Subcutaneous adipose tissue (tissue), 4 donors: ENCODE data around the gene EHHADH. TPM values are rescaled to one million over a fixed set of nuclear protein-coding genes. Genes with fewer than 3 reads are reported as not detected.

Source experiments
- total RNA-seq, 4 donors: library from RNA; depleted of rRNA; stranded (reverse); fragments of >200 nt; gene quantifications; one replicate each; pipeline ENCODE4 v1.1.0, GENCODE V29; 2016
- TF ChIP-seq, protein P1 (sequence below): fragments of 450-650 bp; IDR thresholded peaks from one replicate; pipeline ENCODE4 v1.5.1; 2016; ENCODE audit warnings: low read depth, mild to moderate bottlenecking, control low read depth, antibody characterized with exemption, moderate library complexity

Gene EHHADH
- total RNA-seq, 4 donors from 2014 or later, result 12.3 to 23.8 (median 12.6) TPM

DNA sequence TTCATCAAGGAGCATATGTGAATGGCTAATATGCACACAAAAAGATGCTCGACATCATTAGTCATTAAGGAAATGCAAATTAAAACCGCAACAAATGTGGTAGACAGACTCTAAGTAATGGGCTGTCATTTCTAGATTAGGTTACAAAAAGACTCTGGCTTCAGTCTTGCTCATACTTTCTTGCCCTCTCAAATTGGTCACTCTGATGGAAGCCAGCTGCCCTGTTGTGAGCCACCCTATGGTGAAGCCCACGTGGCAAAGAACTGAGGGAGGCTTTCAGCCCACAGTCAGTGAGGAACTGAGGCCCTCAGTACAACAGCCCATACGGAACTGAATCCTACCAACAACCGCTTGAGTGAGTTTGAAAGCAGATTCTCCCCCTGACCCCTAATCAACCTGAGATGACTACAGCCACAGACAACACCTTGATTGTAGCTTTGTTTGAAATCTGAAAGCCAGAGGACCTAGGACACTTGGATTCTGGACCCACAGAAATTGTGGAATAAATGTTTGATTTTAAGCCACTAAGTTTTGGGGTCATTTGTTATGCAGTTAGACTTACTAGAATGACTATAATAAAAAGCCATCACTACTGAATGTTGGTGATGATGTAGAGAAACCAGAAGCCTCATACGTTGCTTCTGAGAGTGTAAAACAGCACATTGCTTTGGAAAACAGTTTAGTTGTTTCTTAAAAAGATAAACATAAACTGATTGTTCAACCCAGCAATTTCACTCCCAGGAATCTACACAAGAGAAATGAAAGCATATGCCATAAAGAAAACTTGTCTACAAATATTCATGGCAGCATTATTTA, 45.7 kb downstream of the EHHADH start:
- TF ChIP-seq, protein P1, sequence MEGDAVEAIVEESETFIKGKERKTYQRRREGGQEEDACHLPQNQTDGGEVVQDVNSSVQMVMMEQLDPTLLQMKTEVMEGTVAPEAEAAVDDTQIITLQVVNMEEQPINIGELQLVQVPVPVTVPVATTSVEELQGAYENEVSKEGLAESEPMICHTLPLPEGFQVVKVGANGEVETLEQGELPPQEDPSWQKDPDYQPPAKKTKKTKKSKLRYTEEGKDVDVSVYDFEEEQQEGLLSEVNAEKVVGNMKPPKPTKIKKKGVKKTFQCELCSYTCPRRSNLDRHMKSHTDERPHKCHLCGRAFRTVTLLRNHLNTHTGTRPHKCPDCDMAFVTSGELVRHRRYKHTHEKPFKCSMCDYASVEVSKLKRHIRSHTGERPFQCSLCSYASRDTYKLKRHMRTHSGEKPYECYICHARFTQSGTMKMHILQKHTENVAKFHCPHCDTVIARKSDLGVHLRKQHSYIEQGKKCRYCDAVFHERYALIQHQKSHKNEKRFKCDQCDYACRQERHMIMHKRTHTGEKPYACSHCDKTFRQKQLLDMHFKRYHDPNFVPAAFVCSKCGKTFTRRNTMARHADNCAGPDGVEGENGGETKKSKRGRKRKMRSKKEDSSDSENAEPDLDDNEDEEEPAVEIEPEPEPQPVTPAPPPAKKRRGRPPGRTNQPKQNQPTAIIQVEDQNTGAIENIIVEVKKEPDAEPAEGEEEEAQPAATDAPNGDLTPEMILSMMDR, result no peak

DNA sequence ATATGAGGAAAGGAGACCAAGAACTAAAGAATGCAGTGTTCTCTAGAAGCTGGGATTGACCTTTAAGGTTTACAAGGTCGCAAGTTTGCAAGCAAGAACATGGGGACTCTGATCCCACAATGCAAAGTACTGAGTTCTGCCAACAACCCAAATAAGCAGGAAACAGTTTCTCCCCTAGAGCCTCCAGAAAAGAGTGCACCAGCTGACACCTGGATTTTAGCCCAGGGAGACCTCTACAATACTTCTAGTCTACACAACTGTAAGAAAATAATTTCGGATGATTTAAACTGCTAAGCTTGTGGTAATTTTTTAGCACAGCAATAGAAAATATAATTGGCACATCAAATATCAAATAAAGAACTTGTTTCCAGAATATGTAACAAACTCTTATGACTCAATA, 46.4 kb downstream of the EHHADH start:
- TF ChIP-seq, protein P1, result no peak

DNA sequence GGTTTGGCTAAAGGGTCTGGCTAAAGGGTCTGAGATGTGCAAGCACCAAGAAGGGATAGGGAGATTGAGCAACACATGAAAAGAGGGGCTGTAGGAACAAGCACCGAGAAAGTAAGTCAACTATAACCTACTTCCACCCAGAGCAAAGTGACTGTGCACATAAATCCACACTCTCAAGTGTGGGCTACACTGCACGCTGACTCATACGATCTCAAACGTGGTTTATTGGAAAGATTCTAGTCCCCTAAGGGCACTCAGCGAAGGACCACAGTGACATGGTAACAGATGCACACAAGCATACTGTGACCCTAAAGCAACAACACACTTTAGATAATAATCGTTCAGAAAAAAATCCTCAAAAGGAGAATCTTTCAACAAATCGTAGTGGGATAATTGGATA, 48.0 kb downstream of the EHHADH start:
- TF ChIP-seq, protein P1, result no peak

DNA sequence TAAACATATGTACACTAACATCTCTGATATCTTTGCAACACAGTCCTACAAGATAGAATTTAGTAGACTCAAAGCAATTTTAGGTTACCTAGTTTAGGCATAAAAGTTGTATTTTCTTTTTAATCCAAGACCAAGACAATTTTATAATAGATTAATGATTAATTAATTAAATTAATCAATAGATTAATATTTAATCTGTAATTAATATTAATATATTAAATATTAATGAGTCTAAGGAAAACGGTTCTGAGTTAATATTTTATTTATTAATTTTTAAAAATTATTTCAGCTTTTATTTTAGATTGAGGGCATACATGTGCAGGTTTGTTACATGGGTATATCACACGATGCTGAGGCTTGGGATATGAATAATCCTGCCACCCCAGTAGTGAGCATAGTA, 49.0 kb downstream of the EHHADH start:
- TF ChIP-seq, protein P1, result no peak

DNA sequence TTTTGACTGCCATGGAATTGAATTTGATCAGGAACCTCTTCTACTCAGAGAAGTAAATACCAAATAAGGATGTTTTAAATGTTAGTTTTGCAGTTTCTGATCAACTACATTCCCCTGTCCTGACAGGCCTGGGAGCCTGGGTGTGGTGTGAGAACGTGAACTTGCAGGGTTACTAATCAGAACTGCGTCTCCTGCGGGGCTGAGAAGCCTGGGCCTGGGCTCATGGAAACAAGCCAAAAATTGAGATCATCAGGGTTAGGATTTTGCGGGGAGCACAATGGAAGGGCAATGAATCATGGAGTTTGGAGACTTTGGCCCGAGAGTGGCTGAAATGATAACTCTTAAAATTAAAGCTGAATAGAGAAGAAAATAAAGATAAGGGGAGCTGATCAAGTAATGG, 53.2 kb downstream of the EHHADH start:
- TF ChIP-seq, protein P1, result no peak

DNA sequence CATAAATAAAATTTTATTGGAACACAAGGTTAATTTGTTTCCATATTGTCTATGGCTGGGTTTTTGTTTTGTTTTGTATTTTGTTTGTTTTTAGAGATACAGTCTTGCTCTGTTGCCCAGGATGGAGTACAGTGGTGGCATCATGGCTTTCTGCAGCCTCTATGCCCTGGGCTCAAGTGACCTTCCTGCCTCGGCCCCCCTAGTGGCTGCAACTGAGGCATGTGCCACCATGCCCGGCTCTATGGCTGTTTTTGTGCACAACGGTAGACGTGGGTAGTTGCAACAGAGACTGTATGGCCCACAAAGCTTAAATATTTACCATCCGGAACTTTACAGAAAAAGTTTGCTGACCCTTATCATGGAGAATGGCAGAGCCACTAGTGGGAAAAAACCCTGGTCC, 54.2 kb downstream of the EHHADH start:
- TF ChIP-seq, protein P1, result no peak

DNA sequence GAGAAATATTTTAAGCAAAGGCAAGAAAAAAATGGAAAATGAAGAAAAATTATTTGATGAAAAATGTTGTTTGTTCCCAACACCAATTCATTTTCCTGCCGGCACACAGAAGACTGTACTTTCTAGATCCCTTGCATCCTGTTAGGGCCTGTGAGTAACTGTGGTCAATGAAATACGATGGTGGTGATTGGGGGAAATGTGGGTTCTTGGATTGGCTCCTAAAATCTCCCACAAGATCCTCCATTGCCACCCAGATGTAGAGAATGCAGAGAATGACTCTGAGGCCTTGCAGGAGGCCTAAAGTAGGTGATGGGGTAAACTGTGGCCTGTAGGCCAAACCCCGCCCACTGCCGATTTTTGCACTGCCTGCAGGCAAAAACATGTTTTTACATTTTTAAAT, 54.6 kb downstream of the EHHADH start:
- TF ChIP-seq, protein P1, result no peak
